ENCODE measurements around the gene ATP8A2.

GRCh38 chr13:25848812-25849745 lies 477.3 kb downstream of the ATP8A2 start:
- TF ChIP-seq CTCF (IDR thresholded peaks at IDR 0.05) = no peak
- TF ChIP-seq ZFX (IDR thresholded peaks at IDR 0.05; ENCODE audit: borderline replicate concordance) = no peak

Measured in 22Rv1 (cell line).